Measurements from ENCODE around the gene OR5K2.

The OR5K2 gene

DNA sequence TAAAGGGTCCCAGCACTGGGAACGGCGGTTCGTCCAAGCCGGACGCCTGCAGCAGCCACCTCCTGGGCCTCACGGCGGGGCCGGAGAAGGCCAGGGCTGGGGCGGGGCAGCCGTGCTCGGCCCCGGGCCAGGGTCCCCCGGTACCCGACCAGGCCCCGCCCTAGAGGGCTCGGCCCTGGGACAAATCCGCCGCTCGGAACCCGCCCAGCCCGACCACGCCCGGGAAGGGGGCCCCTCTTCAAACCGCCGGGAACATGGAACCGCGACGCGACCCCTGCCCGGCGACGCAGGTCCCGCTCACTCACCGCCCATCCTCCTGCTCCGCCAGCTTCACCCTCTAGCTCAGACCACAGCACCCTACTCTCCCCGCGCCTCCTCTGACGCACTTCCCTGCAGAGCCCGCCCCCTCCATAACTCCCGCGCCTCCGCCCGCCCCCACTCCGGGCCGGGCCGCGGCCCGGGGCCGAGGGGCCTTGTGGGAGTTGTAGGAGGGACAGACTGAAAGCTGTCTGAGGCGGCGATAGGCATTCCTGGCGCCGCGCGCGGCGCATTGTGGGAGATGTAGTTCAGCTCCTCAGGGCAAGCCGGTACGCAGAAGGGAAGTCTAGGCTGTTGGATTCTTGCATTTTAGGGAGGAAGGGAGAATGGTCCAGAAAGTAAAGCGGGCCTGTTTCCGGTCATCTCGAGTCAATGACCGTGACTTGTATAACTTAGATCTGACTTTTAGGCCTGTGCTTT lies 25.2 kb downstream of the OR5K2 start, which contains the start of gene CLDND1:
Gene CLDND1, minus strand, starts transcription at position 359 of the 738 bp plus-strand sequence. CDS start 1,478 bp downstream, outside the sequence.
- DNase-seq (ENCODE audit: low read depth in 2 of 2) = peak; percentile 90 to 92

DNA sequence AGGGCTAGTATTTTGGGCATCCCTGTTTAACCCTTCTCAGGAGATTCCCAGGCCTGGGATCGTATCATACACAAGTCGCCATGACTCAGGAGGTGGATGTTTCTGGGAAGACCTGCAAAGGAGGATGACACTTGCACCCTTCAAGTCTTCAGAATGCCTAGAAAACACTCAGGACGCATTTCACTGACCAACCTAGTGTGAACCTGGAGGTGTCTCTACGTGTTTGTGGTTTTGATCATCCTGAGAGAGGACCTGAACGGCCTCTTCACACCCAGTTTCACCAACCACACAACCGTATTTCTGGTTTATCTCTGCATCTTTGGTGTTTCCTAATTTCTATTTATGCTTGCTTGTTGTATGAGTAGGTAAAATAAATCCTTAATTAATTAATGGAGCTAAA lies 28.0 kb downstream of the OR5K2 start:
- DNase-seq (ENCODE audit: low read depth in 2 of 2) = no peak

DNA sequence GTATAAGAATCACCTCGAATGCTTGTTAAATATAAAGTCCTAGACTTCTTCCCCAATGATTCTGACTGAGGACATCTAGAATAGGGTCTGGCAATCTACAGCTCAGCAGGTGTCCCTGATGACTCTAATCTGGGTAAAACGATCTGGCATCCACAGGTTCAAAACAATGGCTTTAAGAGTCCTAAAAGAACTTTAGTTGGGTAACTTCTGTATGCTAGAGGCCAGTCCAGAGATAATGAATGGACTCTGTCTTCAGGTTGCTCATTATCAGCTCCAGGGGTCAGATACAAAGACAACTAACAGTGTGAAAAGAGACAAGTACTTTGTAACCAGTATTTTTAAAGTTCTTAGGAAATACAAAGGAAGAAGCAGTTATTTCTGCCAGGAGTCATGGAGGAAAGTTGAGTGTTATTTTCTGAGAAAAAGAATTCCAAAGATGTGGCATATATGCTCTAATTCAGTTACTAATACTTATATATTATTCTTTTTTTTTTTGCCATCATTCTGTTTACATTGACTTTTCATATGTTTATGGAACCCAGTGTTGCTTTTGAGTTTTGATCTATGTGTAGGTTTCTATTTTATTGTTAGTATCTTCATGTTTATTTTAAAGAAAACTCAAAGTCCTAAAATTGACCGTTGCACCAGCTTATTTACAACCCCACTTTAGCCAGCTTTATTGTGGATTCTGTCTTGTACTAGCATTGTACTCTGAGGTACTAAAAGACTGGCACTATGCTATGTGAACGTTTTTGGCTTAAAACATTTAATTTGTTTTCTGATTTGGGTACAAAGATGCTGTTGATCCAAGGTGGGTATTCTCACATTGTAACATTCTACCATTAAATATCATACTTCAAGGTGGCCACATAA lies 31.2 kb downstream of the OR5K2 start:
- DNase-seq (ENCODE audit: low read depth in 2 of 2) = no peak

DNA sequence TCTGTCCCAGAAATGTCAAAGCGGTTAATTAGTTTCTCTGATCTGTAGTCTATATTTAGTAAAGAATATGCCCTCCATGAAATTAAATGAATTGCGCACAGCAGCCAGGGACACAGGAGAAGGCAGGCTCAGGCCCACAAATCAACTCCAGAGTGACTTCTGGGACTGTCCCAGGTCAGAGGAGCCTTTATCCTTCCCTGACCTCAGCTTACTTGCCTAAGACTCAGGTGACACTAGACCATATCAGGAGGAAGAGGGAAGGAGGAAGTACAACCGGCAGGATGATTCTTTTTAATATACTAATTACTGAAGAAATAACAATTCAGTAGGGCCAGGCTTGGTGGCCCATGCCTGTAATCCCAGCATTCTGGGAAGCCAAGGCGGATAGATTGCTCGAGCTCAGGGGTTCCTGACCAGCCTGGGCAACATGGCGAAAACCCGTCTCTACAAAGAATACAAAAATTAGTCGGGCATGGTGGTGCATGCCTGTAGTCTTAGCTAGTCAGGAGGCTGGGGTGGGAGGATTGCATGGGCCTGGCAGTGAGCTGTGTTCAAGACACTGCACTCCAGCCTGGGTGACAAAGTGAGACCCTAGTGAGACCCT lies 32.5 kb downstream of the OR5K2 start:
- no peak for DNase-seq (ENCODE audit: low read depth in 2 of 2)

DNA sequence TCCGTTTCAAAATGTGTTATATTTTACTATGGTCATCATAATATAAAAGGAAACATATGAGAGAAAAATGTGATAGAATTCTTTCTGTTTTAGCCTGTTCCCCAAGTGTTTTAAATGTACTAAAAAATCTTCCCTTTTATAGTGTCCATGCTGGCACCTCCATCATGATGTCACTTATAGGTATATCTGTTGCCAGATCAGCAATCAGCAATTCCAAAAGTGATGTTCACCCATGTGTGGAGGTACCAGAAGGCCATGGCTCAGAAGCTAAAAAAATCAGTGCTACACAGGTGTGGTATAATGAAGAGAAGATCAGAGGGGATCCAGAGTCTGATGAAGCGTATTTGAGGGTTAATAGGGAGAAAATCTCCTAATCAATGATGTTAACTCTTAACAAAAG lies 33.2 kb downstream of the OR5K2 start:
- DNase-seq (ENCODE audit: low read depth in 2 of 2) = no peak

DNA sequence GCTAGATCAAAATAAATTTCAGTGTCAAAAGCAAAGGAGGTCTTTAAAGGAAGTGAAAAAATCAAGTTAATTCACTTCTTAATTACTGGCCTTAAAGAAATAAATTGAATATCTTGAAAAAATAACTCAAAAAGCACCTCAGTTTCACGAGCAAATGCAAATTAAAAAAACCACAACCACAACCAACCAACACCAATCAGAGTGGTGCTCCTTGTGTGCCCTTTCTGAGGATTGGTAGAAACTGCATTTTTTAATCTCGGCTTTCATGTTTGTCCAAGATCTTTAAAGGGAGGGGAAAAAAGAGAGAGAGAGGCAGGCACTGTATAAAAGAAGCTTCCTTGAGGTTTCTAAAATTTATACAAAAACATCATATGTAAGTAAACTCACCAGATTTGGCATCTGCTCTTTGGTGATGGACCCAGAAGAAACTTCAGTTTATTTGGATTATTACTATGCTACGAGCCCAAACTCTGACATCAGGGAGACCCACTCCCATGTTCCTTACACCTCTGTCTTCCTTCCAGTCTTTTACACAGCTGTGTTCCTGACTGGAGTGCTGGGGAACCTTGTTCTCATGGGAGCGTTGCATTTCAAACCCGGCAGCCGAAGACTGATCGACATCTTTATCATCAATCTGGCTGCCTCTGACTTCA lies 34.3 kb downstream of the OR5K2 start, which contains the start of gene GPR15:
Gene GPR15, plus strand, starts transcription at position 357 of the 653 bp plus-strand sequence. Its CDS starts 56 bp downstream, at position 413.
- no peak for DNase-seq (ENCODE audit: low read depth in 2 of 2)

DNA sequence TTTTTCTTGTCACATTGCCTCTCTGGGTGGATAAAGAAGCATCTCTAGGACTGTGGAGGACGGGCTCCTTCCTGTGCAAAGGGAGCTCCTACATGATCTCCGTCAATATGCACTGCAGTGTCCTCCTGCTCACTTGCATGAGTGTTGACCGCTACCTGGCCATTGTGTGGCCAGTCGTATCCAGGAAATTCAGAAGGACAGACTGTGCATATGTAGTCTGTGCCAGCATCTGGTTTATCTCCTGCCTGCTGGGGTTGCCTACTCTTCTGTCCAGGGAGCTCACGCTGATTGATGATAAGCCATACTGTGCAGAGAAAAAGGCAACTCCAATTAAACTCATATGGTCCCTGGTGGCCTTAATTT lies 34.8 kb downstream of the OR5K2 start:
- DNase-seq (ENCODE audit: low read depth in 2 of 2) = no peak

DNA sequence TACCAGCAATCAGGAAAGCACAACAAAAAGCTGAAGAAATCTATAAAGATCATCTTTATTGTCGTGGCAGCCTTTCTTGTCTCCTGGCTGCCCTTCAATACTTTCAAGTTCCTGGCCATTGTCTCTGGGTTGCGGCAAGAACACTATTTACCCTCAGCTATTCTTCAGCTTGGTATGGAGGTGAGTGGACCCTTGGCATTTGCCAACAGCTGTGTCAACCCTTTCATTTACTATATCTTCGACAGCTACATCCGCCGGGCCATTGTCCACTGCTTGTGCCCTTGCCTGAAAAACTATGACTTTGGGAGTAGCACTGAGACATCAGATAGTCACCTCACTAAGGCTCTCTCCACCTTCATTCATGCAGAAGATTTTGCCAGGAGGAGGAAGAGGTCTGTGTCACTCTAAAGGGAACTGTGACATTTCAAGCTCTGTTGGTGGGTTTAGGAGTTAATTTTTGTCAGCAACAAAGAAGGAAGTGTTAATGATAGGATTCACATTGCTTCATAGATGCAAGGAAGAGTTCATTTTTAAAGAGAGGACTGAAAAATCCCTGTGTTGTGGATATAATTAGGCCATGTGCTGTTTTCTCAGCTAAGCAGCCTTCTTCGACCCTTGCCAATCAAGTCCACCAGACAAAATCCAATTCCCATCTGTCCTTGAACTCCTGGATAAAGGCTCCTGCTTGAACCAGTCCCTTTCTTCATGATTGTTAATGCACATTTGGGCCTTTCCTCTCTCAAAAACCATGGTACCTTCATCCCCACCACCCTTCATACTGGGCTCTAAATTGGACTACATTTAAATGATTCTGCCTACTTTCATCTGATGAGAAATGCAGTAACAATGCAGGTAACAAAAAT lies 35.5 kb downstream of the OR5K2 start:
- no peak for DNase-seq (ENCODE audit: low read depth in 2 of 2)

DNA sequence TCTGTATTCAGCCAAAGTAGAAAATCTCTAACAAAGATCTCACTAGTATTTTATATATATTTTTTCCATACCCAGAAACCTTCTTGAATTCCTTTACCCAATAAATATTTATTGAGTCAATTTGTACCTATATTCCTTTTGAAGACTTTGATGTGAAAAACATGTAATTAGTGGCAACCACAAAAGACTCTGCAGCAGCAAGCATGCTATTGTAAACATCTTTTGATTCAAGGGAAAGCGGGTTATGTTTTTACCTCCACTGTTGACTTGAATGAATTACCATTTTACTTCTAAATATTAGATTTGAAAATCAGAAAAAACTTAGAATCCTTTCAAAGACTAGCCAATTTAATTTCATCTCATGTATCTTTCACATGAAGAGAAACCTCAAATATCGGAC lies 36.7 kb downstream of the OR5K2 start:
- no peak for DNase-seq (ENCODE audit: low read depth in 2 of 2)

DNA sequence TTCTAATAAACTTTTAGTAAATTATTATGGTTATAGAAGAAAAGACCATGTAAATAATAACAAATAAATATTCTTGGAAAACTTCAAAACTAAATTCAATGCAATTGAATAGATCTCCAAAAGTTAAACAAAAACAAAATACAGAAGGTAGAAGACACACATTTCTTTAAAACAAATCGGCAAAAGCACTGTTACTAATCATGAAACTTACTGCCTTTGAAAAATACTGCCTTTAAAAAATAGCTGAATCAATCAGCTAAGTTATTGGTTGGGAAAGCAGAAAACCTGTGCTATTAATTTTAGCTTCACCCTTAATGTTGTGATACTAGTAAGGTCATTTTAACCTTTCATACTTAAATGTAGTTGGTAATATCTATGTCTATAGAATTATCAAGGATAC lies 37.3 kb downstream of the OR5K2 start:
- no peak for DNase-seq (ENCODE audit: low read depth in 2 of 2)

DNA sequence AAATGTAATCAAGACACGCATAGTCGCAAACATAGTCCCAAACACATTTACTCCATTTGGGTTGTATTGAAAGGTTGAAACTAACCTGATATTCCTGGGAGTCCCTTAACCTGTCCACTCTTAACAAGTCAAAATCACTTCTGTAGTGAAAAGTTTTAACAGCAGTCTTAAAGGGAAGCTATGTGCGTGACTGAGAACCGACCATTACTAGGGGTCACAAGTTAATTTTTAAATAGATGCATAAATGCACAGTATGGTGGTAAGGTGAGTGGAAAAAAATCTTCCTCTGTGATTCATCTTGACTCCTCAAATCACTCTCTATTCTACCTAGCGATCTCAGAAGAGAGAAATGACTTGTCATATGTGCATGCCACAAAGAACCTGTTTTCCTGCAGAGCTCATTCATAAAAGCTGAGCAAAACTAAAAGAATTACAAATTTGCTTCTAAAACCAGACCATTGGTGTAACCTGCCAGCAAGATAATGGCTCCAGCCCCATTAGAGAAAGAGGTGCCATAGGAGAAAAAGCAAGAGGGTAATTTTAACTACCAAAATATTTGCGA lies 39.1 kb downstream of the OR5K2 start:
- no peak for DNase-seq (ENCODE audit: low read depth in 2 of 2)

DNA sequence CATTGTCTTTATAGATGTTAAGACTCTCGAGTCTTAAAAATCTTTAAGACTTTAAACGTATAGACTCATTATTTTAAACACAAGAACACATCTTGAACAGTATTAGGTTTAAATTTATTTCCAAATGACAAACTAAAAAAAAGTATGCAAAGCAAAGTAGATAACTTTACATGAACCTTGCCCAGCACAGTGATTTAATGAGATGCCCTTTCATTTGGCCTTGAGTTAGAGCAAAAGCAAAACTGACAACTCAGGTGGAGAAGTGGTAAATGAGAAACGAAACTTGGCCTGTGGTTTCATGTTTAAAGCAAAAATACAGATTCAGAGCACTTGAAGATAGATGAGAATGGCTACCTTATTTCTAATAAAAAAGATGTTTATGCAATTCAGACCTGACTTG lies 42.9 kb downstream of the OR5K2 start:
- no peak for DNase-seq (ENCODE audit: low read depth in 2 of 2)

DNA sequence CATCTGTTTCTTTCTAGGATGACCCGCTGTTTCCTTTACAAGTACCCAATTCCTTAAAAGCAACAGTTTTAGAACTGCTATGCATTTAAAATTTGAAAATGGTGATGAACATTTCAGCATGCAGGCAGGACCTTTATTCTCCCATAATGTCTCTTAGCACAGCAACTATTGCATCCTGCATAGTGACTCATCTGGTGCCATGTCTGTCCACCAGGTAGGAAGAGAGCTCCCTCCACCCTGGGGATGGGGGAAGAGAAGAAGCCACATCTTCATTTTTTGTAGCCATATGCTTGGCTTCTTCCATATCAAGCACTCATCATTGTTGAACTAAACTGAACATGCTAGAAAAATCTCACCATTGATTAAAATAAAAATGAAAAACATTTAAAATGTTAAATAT lies 44.2 kb downstream of the OR5K2 start:
- no peak for DNase-seq (ENCODE audit: low read depth in 2 of 2)

DNA sequence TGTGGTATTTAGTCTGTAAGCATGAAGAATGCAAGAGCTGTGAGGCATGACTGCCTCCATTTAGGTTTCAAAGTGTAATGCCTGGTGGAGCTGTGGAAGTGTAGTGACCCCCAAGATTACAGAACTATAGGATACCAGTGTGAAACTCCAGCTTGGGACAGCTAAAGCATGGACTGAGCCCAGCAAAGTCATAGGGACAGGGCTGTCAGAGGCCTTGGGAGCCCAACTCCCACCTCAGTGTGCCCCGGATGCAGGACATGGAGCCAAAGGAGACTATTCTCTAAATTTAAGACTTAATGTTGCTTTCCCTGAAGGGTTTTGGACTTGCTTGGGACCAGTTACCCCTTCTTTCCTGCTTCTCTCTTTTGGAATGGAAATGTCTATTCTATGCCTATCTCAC lies 45.1 kb downstream of the OR5K2 start:
- no peak for DNase-seq (ENCODE audit: low read depth in 2 of 2)

DNA sequence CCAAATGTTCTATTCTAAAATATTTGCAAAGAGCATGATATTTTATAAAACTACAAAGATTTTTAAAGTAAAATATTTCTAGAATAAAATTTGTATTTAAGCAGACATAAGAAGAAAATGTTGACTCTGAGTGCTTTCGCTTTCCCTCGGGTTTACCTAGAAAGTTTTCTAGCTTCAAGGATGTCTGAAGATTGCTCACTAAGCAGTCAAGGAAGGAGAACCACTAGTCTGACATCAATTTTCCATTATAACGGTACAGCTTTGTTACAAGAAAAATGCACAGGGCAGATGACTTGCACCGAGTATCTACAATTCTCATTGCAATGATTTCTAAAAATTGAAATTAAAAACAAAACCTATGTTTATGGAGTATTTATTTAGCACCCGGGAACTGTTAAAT lies 48.5 kb downstream of the OR5K2 start:
- no peak for DNase-seq (ENCODE audit: low read depth in 2 of 2)

Data from stimulated activated CD4-positive, alpha-beta T cell treated with anti-CD3 and anti-CD28 coated beads, Interleukin-1b, Interleukin-23, amount 100 ng/mL, for 4 hours (primary cell).